Pancreas (tissue), 10 donors: ENCODE data around the gene NDUFA13. TPM values are rescaled to one million over a fixed set of nuclear protein-coding genes. Genes with fewer than 3 reads are reported as not detected.

ENCODE experiments used
- ATAC-seq, 4 donors: fragments of 200-7000 bp; cut with Tn5 transposase; one replicate each; pipeline versions ENCODE4 v1.8.0 to v1.9.1; 2020; ENCODE audit warnings: mild to moderate bottlenecking in 4 of 4, moderate library complexity in 4 of 4
- DNase-seq, 6 donors: peaks; one replicate each; pipeline ENCODE4 v3.0.0-alpha.2; 2020
- FAIRE-seq: peaks from 2 replicates; lab custom pipeline; 2012; peaks lifted over from hg19 to GRCh38; lab: Jason Lieb, UNC
- H3K27ac ChIP-seq, 4 donors: fragments of 200-600 bp; sonication (generic); 1 replicate in 3 of 4; 2 replicates in 1 of 4; pipeline versions ENCODE4 v1.5.0 to v1.8.0; 2020
- H3K27me3 ChIP-seq, 4 donors: fragments of 200-600 bp; one replicate each; pipeline ENCODE4 v1.8.0; 2021
- H3K36me3 ChIP-seq, 3 donors: fragments of 200-600 bp; sonication (generic) in 1 of 3; one replicate each; pipeline versions ENCODE4 v1.5.0 to v1.8.0; 2020 to 2021
- H3K4me1 ChIP-seq, 3 donors: fragments of 200-600 bp; one replicate each; pipeline ENCODE4 v1.8.0; 2021
- H3K4me3 ChIP-seq, 4 donors: fragments of 200-600 bp; sonication (generic) in 2 of 4; one replicate each; pipeline versions ENCODE4 v1.5.0 to v1.8.0; 2020 to 2021
- H3K9me3 ChIP-seq, 4 donors: fragments of 200-600 bp; one replicate each; pipeline ENCODE4 v1.8.0; 2021
- WGBS, 2 donors: extraction: QIAGEN DNeasy Blood & Tissue Kit; methylation state at CpG; one replicate each; pipeline ENCODE4 v1.1.7; 2013; 5-methylcytosine and 5-hydroxymethylcytosine counted together
- intact Hi-C, 3 donors: fragments of 100-400 bp; cut with DNase I; formaldehyde crosslinking; loops; one replicate each; pipeline versions ENCODE4 v1.11.1 to v1.14.2; 2022
- polyA plus RNA-seq, 2 donors: library from polyadenylated mRNA; stranded (reverse); fragments of 200-250 nt; gene quantifications; one replicate each; pipeline ENCODE4 v1.2.3, GENCODE V29; 2013
- total RNA-seq, 6 donors: library from RNA; stranded (reverse); fragmentation: NEBNext Ultra II Directional in 4 of 6; extraction: Animal tissue kit (Norgen Biotek cat#: 25700) in 4 of 6; gene quantifications; one replicate each; pipeline versions ENCODE4 v1.2.1 to v1.2.4, GENCODE V29; 2021 to 2023
- TF ChIP-seq, protein P1 (sequence below), 4 donors: fragments of 200-600 bp; sonication (generic) in 3 of 4; IDR thresholded peaks; one replicate each; pipeline versions ENCODE4 v1.5.0 to v1.8.0; 2021; ENCODE audit warnings: antibody characterized with exemption in 4 of 4
- donor health status: healthy with polysubstance abuse.
- donor health status: DM: no; HTN: no; CAD: no; lungs with moderate emphysema.
- donor health status: DM: no; HTN: no; CAD: no.
- donor health status: control.
- donor health status: control.
- donor health status: Bipolar disorder and iron deficiency.
- donor health status: DM: yes; HTN: yes; CAD: no.
- donor health status: DM: no; HTN: no; CAD: no.
- donor health status: DM: no; HTN: no; CAD: no.
- donor health status: DM: yes; HTN: yes; CAD: no.

NDUFA13 gene
- total and polyA plus RNA-seq, 8 donors, result 87.9 to 178 (median 133) TPM

DNA sequence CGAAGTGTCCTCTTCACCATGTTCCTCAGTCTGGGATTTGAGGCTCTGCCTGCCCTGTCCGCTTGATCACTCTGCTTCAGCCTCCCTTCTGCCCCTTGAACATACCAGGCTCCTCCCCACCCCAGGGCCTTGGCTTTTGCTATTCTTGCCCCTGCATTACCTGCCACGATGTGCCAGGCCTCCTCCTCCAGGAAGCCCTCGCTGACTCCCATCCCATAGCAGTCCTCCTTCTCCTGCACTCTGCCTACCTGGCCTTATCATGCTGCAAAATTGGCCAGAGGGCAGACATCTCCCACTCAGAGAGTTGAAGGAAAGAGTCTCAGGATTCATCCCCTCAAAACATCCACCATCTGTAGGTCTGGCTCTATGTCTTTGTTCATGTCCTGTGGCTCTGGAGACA lies 14.9 kb downstream of the NDUFA13 start:
- Histone ChIP-seq H3K27me3 (no peaks in the 10 kb centered on the region), H3K4me1 (no peaks in the 10 kb centered on the region), H3K4me3 (no peak overlapping the region), H3K27ac (no peak overlapping the region), H3K9me3 (no peaks in the 10 kb centered on the region), H3K36me3 (peaks cover 0 to 8% (median 0%) of the 10 kb centered on the region in 3 donors)
- TF ChIP-seq, protein P1, sequence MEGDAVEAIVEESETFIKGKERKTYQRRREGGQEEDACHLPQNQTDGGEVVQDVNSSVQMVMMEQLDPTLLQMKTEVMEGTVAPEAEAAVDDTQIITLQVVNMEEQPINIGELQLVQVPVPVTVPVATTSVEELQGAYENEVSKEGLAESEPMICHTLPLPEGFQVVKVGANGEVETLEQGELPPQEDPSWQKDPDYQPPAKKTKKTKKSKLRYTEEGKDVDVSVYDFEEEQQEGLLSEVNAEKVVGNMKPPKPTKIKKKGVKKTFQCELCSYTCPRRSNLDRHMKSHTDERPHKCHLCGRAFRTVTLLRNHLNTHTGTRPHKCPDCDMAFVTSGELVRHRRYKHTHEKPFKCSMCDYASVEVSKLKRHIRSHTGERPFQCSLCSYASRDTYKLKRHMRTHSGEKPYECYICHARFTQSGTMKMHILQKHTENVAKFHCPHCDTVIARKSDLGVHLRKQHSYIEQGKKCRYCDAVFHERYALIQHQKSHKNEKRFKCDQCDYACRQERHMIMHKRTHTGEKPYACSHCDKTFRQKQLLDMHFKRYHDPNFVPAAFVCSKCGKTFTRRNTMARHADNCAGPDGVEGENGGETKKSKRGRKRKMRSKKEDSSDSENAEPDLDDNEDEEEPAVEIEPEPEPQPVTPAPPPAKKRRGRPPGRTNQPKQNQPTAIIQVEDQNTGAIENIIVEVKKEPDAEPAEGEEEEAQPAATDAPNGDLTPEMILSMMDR (IDR thresholded peaks at IDR 0.05), result no peak
- ATAC-seq, result no peak
- intact Hi-C loops, result loop anchor here in 2 of 3 donors (5.0 to 10.0 kb wide), 3 partner anchors 111 to 424 kb away; partner anchors contain the start of gene GMIP (in 1 of the 2)
- DNase-seq, result no peak
- 76 to 83% methylated on average over 4 of the region's 4 CpGs for WGBS, 2 donors
- no peak for FAIRE-seq

DNA sequence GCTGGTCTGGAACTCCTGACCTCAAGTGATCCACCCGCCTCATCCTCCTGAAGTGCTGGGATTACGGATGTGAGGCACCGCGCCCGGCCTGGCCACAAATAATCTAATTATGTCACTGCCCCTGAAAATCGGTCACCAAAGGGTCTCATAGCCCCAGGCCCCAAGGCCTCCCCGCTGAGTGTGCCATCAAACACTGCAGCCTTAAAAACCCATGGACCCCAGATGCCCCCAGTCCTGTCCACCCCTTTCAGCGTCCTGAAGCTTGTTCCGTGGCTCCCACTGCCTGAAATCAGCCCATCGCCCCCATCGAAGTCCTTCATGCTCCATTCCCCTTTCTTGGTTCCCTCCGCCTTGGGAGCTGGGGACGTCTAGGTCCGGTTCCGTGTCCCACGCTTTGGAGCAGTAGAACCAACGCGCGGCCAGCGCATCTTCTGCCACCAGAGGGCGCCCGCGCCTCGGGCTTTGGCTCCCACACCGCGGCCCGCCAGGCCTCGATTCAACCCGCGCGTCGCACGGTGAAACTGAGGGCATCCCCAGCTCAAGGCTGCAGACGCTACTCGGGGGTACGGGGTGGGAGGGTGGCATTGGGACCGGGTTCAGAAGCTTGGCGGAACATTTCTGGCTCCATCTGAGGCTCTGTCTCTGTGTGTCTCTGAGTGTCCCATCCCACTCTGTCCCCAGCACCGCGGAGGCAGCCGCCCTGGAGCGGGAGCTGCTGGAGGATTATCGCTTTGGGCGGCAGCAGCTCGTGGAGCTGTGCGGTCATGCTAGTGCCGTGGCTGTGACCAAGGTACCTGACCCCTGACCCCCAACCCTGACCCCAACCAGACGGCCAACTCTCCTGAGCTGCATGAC lies 16.2 kb downstream of the NDUFA13 start:
- Histone ChIP-seq H3K4me1 (no peaks in the 10 kb centered on the region), H3K36me3 (peaks cover 0 to 8% (median 0%) of the 10 kb centered on the region in 3 donors), H3K9me3 (no peaks in the 10 kb centered on the region), H3K4me3 (no peak overlapping the region), H3K27me3 (no peaks in the 10 kb centered on the region), H3K27ac (no peak overlapping the region)
- TF ChIP-seq, protein P1 (IDR thresholded peaks at IDR 0.05), result peak; percentile 89 to 94 (median 92)
- WGBS, 2 donors, result 21% methylated on average over 48 of the region's 48 CpGs
- FAIRE-seq (no peak), ATAC-seq (peak; percentile 86 to 90 (median 88)), DNase-seq (peak; percentile 63 to 98 (median 84))
- intact Hi-C loops, result loop anchor here in 2 of 3 donors (5.0 to 10.0 kb wide), 3 partner anchors 110 to 423 kb away; partner anchors contain the start of gene GMIP (in 1 of the 2)

DNA sequence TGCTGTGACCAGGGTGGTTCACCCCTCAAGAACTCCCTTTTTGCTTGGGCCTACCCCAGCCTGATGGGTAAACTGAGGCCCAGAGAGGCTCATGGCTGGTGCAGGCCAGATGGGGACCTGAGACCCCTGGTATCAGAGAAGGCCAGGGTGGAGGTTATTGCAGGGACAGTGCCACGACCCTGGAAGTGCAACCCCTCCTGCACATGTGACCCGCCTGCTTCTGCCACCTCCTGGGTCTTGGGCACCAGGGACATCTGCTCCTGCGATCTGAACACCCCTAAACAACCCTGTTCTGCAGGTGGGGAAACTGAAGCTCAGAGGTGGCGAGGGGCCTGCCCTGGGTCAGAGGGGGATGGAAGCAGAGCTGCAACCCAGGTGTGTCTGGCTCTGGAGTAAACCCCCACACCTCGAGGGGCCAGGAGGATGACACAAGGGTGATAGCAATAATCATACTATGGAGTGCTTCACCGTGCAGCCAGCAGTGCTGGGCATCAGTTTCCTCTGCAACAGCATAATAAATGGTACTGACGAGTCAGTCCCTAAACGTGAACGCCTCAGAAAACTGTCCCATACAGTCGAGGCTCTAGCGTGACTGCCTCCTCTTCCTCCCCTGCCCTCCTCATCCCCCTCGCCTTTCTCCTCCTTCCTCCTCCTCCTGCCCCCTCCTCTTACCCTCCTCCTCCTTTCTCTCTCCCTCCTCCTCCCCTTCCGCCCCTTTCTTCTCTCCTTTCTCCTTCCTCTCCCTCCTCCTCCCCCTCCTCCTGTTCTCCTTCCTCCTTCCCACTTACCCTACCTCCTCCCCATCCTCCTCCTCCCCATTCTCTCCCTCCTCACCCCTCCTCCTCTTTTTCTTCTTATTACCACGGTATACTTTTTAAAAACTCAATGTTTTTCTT lies 17.0 kb downstream of the NDUFA13 start:
- 67 to 78% methylated on average over 14 of the region's 14 CpGs for WGBS, 2 donors
- ATAC-seq (no peak), DNase-seq (no peak), FAIRE-seq (no peak)
- H3K27me3 ChIP-seq, result no peaks in the 10 kb centered on the region
- peaks cover 0 to under 1% (median 0%) of the 10 kb centered on the region in 3 donors for H3K36me3 ChIP-seq
- H3K9me3 ChIP-seq, result no peaks in the 10 kb centered on the region
- H3K27ac ChIP-seq, result no peak overlapping the region
- intact Hi-C loops, result loop anchor here in 2 of 3 donors (5.0 to 10.0 kb wide), 3 partner anchors 109 to 422 kb away; partner anchors contain the start of gene GMIP (in 1 of the 2)
- no peak overlapping the region for H3K4me3 ChIP-seq
- H3K4me1 ChIP-seq, result peaks cover 0 to 1% (median 0%) of the 10 kb centered on the region in 3 donors
- TF ChIP-seq, protein P1 (IDR thresholded peaks at IDR 0.05), result no peak

DNA sequence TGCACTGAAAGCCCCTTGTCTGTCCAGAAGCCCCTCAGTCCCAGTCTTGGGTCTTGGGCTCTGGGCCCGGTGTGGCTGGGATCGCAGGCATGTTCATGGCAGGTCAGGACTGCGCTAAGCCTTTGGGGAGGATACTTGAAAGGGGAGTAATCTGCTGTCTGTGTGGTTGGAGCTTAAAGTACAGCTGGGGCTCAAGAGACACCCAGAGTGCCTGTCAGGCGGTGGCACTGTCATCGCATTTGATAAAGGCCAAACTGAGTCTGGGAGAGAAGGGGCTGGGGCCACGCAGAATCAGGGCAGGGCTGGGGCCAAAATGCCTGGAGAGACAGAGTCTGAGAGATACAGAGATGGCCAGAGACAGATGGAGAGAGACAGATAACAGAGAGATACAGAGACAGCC lies 17.8 kb downstream of the NDUFA13 start:
- no peak overlapping the region for H3K27ac ChIP-seq
- WGBS, 2 donors, result 85 to 86% methylated on average over 6 of the region's 6 CpGs
- H3K36me3 ChIP-seq, result no peaks in the 10 kb centered on the region
- no peaks in the 10 kb centered on the region for H3K27me3 ChIP-seq
- intact Hi-C loops, result loop anchor here in 2 of 3 donors (5.0 to 10.0 kb wide), 3 partner anchors 108 to 421 kb away; partner anchors contain the start of gene GMIP (in 1 of the 2)
- TF ChIP-seq, protein P1 (IDR thresholded peaks at IDR 0.05), result no peak
- ATAC-seq (no peak), FAIRE-seq (no peak), DNase-seq (no peak)
- peaks cover 0 to 8% (median 0%) of the 10 kb centered on the region in 3 donors for H3K4me1 ChIP-seq
- H3K4me3 ChIP-seq, result no peak overlapping the region
- no peaks in the 10 kb centered on the region for H3K9me3 ChIP-seq
